SU-DHL-6 (cell line): Measurements from ENCODE around the gene CNOT1.

Experiments used
- EZH2phosphoT487 ChIP-seq: fragments of 200-600 bp; sonication (generic), shearing (Covaris generic); conservative IDR thresholded peaks from 2 replicates; pipeline ENCODE4 v1.6.1; 2018; ENCODE audit warnings: mild to moderate bottlenecking, antibody characterized with exemption, low read length, moderate library complexity, mixed read lengths
- TF ChIP-seq, protein P1 (sequence below): fragments of 200-600 bp; sonication (generic); IDR thresholded peaks from one replicate; pipeline ENCODE4 v1.5.1; 2017; ENCODE audit warnings: antibody characterized with exemption, mild to moderate bottlenecking, low read length, moderate library complexity; ENCODE audit not compliant: insufficient read depth, poor library complexity, severe bottlenecking

DNA sequence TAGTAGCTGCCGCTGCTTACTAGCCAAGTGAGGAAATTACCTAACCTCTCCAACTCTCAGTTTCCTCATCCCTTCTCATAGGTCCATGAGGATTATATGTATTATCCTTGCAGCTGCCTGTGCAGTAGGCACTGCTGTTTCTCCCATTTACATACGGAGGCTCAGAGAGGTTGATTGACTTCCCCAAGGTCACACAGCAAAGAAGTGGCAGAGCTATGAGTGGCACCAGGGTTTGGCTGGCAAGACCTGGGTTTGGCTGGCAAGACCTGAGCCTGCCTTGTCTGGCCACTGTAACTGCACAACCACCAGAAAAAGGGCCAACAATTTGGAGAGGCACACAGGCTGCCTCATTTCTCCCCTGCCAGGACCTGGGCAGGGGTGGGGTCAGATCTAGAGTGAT lies 132.2 kb downstream of the CNOT1 start:
- TF ChIP-seq, protein P1, sequence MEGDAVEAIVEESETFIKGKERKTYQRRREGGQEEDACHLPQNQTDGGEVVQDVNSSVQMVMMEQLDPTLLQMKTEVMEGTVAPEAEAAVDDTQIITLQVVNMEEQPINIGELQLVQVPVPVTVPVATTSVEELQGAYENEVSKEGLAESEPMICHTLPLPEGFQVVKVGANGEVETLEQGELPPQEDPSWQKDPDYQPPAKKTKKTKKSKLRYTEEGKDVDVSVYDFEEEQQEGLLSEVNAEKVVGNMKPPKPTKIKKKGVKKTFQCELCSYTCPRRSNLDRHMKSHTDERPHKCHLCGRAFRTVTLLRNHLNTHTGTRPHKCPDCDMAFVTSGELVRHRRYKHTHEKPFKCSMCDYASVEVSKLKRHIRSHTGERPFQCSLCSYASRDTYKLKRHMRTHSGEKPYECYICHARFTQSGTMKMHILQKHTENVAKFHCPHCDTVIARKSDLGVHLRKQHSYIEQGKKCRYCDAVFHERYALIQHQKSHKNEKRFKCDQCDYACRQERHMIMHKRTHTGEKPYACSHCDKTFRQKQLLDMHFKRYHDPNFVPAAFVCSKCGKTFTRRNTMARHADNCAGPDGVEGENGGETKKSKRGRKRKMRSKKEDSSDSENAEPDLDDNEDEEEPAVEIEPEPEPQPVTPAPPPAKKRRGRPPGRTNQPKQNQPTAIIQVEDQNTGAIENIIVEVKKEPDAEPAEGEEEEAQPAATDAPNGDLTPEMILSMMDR = no peak
- TF ChIP-seq EZH2phosphoT487 = no peak
